MV-4-11 (cell line): ENCODE results near the gene FLT3.

Source experiments
- DNase-seq: peaks from one replicate; lab custom pipeline; 2025; lab: John Stamatoyannopoulos, UW

FLT3 gene

GRCh38 chr13:27960362-27961226 lies 139.8 kb downstream of the FLT3 start:
- DNase-seq: peak; percentile 71

GRCh38 chr13:27959976-27960361 lies 140.4 kb downstream of the FLT3 start:
- no peak for DNase-seq

GRCh38 chr13:27956576-27957300 lies 143.6 kb downstream of the FLT3 start:
- no peak for DNase-seq

GRCh38 chr13:27955014-27955591 lies 145.3 kb downstream of the FLT3 start:
- DNase-seq: no peak

- no peak for DNase-seq
These were observed 145.9 kb downstream of the FLT3 start for GRCh38 chr13:27954406-27954851.

- DNase-seq: peak; percentile 74
These were observed 146.5 kb downstream of the FLT3 start for GRCh38 chr13:27953676-27954405.
